Measurements from ENCODE around the gene SPZ1.
"Not testable (repeated sequence)": the region's sequence is repeated elsewhere in the genome, so short reads cannot be mapped to it uniquely, and the experiment has no call there.

SPZ1 gene, protein sequence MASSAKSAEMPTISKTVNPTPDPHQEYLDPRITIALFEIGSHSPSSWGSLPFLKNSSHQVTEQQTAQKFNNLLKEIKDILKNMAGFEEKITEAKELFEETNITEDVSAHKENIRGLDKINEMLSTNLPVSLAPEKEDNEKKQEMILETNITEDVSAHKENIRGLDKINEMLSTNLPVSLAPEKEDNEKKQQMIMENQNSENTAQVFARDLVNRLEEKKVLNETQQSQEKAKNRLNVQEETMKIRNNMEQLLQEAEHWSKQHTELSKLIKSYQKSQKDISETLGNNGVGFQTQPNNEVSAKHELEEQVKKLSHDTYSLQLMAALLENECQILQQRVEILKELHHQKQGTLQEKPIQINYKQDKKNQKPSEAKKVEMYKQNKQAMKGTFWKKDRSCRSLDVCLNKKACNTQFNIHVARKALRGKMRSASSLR

GRCh38 chr5:80319702-80320101 is at the start of gene SPZ1:
SPZ1 (plus strand) TSS chr5:80320002; CDS start chr5:80320216, 214 bp downstream.
- ChIA-PET CTCF (interaction anchor here (0.8 kb wide), 1 partner anchor 12 kb away, joined by 3 read pairs; no protein-coding TSS in a partner anchor), POLR2A (no interaction called here)
- DNase-seq (ENCODE audit: extremely low spot score), result no peak
- TF ChIP-seq BHLHE40 (IDR thresholded peaks at IDR 0.05; ENCODE audit: borderline replicate concordance) (no peak), ARNT (IDR thresholded peaks at IDR 0.05) (no peak), NFRKB (IDR thresholded peaks at IDR 0.05) (no peak), FOXK2 (IDR thresholded peaks at IDR 0.05) (no peak)

DNA sequence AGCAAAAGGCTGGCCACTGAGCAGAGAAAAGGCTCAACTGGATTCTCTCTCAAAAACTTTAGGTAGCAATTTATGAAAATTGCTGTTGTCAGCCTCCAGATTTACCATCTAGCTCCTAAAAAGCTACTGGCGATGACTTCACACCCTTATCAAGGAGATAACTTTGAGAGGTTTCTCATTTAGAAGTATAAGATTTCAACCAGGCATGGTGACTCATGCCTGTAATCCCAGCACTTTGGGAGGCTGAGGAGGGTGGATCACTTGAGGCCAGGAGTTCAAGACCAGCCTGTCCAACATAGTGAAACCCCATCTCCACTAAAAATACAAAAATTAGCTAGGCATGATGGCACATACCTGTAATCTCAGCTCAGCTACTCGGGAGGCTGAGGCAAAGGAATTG is 49.3 kb upstream of the SPZ1 start:
- POLR2A ChIA-PET, result interaction anchor here (2.6 kb wide), 1 partner anchor 15 kb away, joined by 6 read pairs; the partner anchor contains the start of gene SERINC5

DNA sequence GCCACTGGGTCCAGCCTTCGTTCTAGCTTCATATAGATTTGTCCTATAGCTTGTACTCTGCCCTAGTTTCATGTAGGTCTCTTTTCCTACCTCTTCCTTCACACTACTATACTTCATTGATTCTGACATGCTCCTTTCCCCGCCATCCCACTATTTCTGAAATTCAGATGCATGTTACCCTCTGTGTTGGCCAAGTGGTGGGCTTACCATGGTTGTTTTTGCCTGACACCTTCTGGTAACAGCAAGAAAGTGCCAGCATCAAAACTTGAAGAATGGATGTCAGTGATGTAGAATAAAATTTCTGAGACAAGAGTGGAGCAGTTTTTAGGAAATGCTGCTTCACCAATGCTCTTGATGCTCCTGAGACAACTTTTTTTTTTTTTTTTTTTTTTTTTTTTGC is 44.5 kb upstream of the SPZ1 start:
- ChIA-PET POLR2A (no interaction called here), CTCF (interaction anchor here (0.8 to 1.5 kb wide), 4 partner anchors 20 to 186 kb away, joined by 3 to 8 read pairs (median 4); no protein-coding TSS in a partner anchor)
- no peak for DNase-seq (ENCODE audit: extremely low spot score)
- TF ChIP-seq L3MBTL2 (conservative IDR thresholded peaks at IDR 0.05), result no peak

More for the DNA sequence above, 49.3 kb upstream of the SPZ1 start:
- CTCF ChIA-PET, result interaction anchor here (0.6 kb wide), 1 partner anchor 19 kb away, joined by 7 read pairs; no protein-coding TSS in a partner anchor
- DNase-seq (ENCODE audit: extremely low spot score), result not testable (repeated sequence)

- DNase-seq (ENCODE audit: extremely low spot score), result no peak
- CTCF ChIA-PET, result interaction anchor here (0.9 to 1.5 kb wide), 2 partner anchors 182 to 187 kb away, joined by 3 to 8 read pairs; no protein-coding TSS in a partner anchor
- POLR2A ChIA-PET, result no interaction called here
- TF ChIP-seq FOXA1 (IDR thresholded peaks at IDR 0.05) (no peak), TARDBP (IDR thresholded peaks at IDR 0.05) (no peak), NFRKB (IDR thresholded peaks at IDR 0.05) (no peak), SUZ12 (IDR thresholded peaks at IDR 0.05) (no peak), SP1 (IDR thresholded peaks at IDR 0.05) (no peak), HDGF (IDR thresholded peaks at IDR 0.05; ENCODE audit: borderline replicate concordance) (no peak), L3MBTL2 (conservative IDR thresholded peaks at IDR 0.05) (no peak), ARNT (IDR thresholded peaks at IDR 0.05) (no peak), ZNF384 (IDR thresholded peaks at IDR 0.05) (no peak), CTBP1 (IDR thresholded peaks at IDR 0.05; ENCODE audit: borderline replicate concordance) (no peak), BHLHE40 (IDR thresholded peaks at IDR 0.05; ENCODE audit: borderline replicate concordance) (no peak), PKNOX1 (IDR thresholded peaks at IDR 0.05) (no peak), ELF4 (IDR thresholded peaks at IDR 0.05) (no peak), FOXK2 (IDR thresholded peaks at IDR 0.05) (no peak), LEF1 (IDR thresholded peaks at IDR 0.05; ENCODE audit: borderline replicate concordance) (no peak), FOXM1 (IDR thresholded peaks at IDR 0.05; ENCODE audit: borderline replicate concordance) (no peak)
Measured at GRCh38 chr5:80276186-80276585, 43.6 kb upstream of the SPZ1 start.

- TF ChIP-seq BHLHE40 (IDR thresholded peaks at IDR 0.05; ENCODE audit: borderline replicate concordance), result no peak
- no peak for TF ChIP-seq TARDBP (IDR thresholded peaks at IDR 0.05)
- TF ChIP-seq FOXM1 (IDR thresholded peaks at IDR 0.05; ENCODE audit: borderline replicate concordance), result no peak
- TF ChIP-seq SUZ12 (IDR thresholded peaks at IDR 0.05), result no peak
- TF ChIP-seq FOXK2 (IDR thresholded peaks at IDR 0.05), result no peak
- no peak for TF ChIP-seq HDGF (IDR thresholded peaks at IDR 0.05; ENCODE audit: borderline replicate concordance)
- TF ChIP-seq SP1 (IDR thresholded peaks at IDR 0.05), result no peak
- TF ChIP-seq ZNF384 (IDR thresholded peaks at IDR 0.05), result no peak
- no peak for TF ChIP-seq NFRKB (IDR thresholded peaks at IDR 0.05)
- no peak for TF ChIP-seq CTBP1 (IDR thresholded peaks at IDR 0.05; ENCODE audit: borderline replicate concordance)
- TF ChIP-seq ARNT (IDR thresholded peaks at IDR 0.05), result no peak
- TF ChIP-seq ELF4 (IDR thresholded peaks at IDR 0.05), result no peak
- no peak for TF ChIP-seq L3MBTL2 (conservative IDR thresholded peaks at IDR 0.05)
- TF ChIP-seq LEF1 (IDR thresholded peaks at IDR 0.05; ENCODE audit: borderline replicate concordance), result no peak
- TF ChIP-seq FOXA1 (IDR thresholded peaks at IDR 0.05), result no peak
- no peak for TF ChIP-seq PKNOX1 (IDR thresholded peaks at IDR 0.05)
- ChIA-PET CTCF (no interaction called here), POLR2A (no interaction called here)
- no peak for DNase-seq (ENCODE audit: extremely low spot score)
Measured at GRCh38 chr5:80277191-80277590, 42.6 kb upstream of the SPZ1 start.

DNA sequence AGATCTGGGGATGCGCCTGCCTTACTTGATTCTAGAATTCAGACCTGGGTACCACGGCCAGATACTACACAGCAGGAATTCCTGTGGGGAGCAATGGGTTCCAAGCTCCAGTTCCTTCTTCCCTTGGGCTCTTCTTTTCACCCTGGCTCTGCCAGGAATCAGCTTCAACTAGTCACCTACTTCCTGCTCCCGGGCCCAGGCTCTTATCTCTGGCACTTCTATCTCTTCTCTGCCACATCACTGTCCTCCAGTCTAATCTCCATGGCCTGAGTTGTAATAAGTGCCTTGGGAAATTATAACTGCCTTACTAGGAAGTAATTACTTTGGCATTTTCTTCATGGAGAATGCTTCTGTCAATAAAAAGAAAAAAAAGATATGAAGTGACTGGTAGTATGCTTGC is 37.7 kb upstream of the SPZ1 start:
- ChIA-PET POLR2A (no interaction called here), CTCF (no interaction called here)
- TF ChIP-seq NFRKB (IDR thresholded peaks at IDR 0.05) (no peak), ARNT (IDR thresholded peaks at IDR 0.05) (no peak), FOXA1 (IDR thresholded peaks at IDR 0.05) (no peak), FOXM1 (IDR thresholded peaks at IDR 0.05; ENCODE audit: borderline replicate concordance) (no peak), TARDBP (IDR thresholded peaks at IDR 0.05) (no peak), HDGF (IDR thresholded peaks at IDR 0.05; ENCODE audit: borderline replicate concordance) (no peak), SUZ12 (IDR thresholded peaks at IDR 0.05) (no peak), PKNOX1 (IDR thresholded peaks at IDR 0.05) (no peak), L3MBTL2 (conservative IDR thresholded peaks at IDR 0.05) (no peak), BHLHE40 (IDR thresholded peaks at IDR 0.05; ENCODE audit: borderline replicate concordance) (no peak), FOXK2 (IDR thresholded peaks at IDR 0.05) (no peak), SP1 (IDR thresholded peaks at IDR 0.05) (no peak)
- DNase-seq (ENCODE audit: extremely low spot score), result no peak
